ENCODE results near the gene AVEN. TPM values are rescaled to one million over a fixed set of nuclear protein-coding genes. Genes with fewer than 3 reads are reported as not detected.

The AVEN gene
- total and polyA plus RNA-seq, 2 of the 8 experiments (the other 6 are each of a cell fraction or from before 2014, with no cell fraction given), result 5.5 to 17.0 TPM

GRCh38 chr15:34064438-34064837 lies 25.4 kb upstream of the AVEN start (continued):
- no peak for TF ChIP-seq CHD7 (IDR thresholded peaks at IDR 0.05; ENCODE audit: insufficient replicate concordance, low read length)
- no peak for TF ChIP-seq RAD21 (IDR thresholded peaks at IDR 0.05 in 1 of 2, conservative IDR thresholded peaks at IDR 0.05 in 1 of 2; ENCODE audit: low read depth in 2 of 2, low read length in 2 of 2)
- TF ChIP-seq BACH1 (IDR thresholded peaks at IDR 0.05; ENCODE audit: low read length), result no peak
- no peak for TF ChIP-seq CHD1 (IDR thresholded peaks at IDR 0.05; ENCODE audit: low read depth, low read length)
- no peak for TF ChIP-seq ATF2 (IDR thresholded peaks at IDR 0.05; ENCODE audit: low read length)
- no peak for TF ChIP-seq POLR2AphosphoS5 (IDR thresholded peaks at IDR 0.05; ENCODE audit: low read depth, low read length)
- TF ChIP-seq CBX5 (IDR thresholded peaks at IDR 0.05; ENCODE audit: low read depth, low read length), result no peak
- TF ChIP-seq SP2 (IDR thresholded peaks at IDR 0.05; ENCODE audit: low read length), result no peak
- TF ChIP-seq ATF3 (IDR thresholded peaks at IDR 0.05; ENCODE audit: insufficient read depth, low read depth, low read length), result no peak

Measured in H1 (cell line).